Activated CD4-positive, alpha-beta T cell treated with anti-CD3 and anti-CD28 coated beads, Interleukin-2, amount 50 U/mL, for 48 hours (primary cell): Measurements from ENCODE around the gene MPO.

ENCODE experiments used
- DNase-seq, 2 experiments: peaks; one replicate each; pipeline ENCODE4 v3.0.0-alpha.2; 2020

MPO gene

DNA sequence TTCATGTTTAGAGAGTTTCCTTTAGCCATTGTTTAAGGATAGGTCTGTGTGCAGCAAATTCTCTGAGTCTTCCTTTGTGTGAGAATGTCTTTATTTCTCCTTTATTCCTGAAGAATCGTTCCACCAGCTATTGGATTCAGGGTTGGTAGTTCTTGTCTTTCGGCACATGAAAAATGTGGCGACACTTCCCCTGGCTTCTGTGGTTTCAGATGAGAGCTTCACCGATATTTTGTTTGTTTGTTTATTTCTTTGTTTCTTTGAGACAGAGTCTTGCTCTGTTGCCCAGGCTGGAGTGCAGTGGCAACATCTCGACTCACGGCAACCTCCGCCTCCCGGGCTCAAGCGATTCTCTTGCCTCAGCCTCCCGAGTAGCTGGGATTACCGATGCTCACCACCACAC, 18.6 kb downstream of the MPO start:
- no peak for DNase-seq

DNA sequence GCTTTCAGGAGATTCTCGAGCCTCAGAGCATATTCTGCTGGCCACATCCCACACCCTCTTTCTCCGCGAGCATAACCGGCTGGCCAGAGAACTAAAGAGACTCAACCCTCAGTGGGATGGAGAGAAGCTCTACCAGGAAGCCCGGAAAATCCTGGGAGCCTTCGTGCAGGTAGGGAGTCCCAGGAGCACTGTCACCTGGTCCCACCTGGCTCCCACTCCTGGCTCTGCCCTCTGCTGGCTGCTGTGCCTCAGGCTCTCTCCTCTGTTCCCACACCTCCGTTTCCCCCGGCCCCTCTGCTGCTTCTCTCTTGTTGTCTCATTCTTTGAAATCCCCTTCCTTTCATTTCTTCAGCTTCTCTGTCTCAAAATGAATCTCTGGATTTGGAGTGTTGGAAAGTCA, 25.9 kb downstream of the MPO start:
- no peak for DNase-seq

DNA sequence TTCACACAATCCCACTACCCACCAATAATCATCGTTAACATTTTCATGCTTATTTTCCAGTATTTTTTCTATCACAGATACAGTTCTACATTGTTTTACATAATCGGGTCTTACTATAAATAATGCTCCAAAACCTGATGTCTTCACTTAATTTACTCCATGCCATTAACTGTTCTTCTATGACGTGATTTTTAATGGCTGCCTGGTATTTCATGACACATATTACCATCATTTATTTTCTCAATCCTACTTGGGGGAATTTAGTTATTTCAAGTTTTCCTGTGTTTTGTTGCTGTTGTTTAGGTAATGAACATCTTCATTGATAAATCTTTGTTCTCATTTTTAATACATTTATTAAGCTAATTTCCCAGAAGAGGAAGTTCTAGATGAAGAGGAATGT, 27.7 kb downstream of the MPO start:
- DNase-seq = no peak

DNA sequence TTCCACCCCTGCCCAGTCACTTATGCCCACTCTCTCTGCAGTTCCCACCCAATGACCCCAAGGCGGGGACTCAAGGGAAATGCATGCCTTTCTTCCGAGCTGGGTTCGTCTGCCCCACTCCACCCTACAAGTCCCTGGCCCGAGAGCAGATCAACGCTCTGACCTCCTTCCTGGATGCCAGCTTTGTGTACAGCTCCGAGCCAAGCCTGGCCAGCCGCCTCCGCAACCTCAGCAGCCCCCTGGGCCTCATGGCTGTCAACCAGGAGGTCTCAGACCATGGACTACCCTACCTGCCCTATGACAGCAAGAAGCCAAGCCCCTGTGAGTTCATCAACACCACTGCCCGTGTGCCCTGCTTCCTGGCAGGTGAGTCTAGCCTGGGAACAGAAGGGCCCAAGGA, 28.6 kb downstream of the MPO start:
- DNase-seq = no peak

DNA sequence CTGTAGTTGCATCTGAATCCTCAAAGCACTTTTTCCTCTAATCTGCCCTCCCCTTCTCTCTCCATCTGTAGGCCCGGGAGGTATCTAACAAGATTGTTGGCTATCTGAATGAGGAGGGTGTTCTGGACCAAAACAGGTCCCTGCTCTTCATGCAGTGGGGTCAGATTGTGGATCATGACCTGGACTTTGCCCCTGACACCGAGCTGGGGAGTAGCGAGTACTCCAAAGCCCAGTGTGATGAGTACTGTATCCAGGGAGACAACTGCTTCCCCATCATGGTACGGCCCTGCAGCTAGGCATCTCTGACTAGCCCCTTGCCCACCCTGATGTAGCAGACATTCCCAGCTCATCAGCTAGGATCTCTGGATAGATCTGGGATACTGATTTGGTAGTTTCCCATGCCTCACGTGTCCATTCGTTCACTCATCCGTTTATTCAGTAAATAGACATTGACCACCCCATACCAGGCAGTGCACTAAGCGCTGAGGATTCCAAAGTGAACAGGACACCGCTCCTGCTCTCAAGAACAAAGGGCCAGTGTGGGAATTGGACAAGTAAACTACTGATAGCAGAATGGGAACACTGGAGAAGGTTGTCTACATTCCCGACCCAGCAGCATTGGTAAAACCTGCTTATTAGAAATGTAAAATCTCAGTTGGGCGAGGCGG, 30.3 kb downstream of the MPO start:
- no peak for DNase-seq

DNA sequence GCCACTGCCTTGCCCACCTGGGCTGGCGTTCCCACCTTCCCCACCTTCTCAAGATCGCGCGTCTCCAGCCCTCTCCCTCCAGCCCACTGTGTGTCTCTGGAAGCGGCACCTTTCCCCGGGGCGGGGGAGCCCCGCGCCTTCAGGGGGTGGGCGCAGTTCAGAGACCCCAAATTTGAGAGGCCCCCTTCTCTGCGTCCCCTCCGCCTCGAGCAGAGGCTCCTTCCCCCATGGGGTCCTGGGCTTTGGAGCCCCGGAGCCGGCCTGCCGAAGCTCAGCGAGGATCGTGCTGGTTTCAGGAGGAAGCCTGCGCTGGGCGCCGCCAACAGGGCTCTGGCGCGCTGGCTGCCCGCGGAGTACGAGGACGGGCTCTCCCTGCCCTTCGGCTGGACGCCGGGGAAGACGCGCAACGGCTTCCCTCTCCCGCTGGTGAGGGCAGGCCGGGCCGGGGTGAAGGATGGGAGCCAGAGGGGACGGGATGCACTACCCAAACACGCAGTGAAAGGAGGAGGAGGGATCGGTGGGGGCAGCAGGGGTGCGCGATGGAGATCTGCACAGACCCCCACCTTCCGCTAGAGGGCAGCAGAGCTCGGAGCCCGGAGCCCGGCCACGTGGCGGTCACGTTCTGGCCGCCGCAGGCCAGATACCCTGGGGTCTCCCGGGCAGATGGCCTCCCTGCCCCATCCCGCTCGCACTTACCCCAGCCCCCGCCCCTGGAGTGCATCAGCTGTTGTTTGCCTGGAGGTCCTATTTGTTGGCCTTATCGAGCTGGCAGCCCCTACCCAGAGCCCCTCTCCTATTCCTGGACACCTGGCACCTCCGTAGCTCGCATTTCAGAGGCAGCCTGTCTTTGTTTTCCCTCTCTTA, 31.2 kb downstream of the MPO start:
- peak; percentile 77 to 83 for DNase-seq

DNA sequence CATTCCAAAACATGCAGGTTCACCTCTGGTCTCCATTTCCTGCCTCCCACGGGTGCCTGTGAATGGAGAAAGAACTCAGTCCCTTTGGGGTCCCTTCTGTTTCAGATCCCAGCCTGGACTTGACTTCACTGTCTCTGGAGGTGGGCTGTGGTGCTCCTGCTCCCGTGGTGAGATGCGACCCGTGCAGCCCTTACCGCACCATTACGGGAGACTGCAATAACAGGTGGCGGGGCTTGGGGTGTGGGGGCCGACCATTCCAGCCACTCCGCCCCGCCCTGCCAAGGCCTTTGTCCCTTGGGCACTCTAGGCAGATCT, 31.8 kb downstream of the MPO start:
- DNase-seq = no peak

DNA sequence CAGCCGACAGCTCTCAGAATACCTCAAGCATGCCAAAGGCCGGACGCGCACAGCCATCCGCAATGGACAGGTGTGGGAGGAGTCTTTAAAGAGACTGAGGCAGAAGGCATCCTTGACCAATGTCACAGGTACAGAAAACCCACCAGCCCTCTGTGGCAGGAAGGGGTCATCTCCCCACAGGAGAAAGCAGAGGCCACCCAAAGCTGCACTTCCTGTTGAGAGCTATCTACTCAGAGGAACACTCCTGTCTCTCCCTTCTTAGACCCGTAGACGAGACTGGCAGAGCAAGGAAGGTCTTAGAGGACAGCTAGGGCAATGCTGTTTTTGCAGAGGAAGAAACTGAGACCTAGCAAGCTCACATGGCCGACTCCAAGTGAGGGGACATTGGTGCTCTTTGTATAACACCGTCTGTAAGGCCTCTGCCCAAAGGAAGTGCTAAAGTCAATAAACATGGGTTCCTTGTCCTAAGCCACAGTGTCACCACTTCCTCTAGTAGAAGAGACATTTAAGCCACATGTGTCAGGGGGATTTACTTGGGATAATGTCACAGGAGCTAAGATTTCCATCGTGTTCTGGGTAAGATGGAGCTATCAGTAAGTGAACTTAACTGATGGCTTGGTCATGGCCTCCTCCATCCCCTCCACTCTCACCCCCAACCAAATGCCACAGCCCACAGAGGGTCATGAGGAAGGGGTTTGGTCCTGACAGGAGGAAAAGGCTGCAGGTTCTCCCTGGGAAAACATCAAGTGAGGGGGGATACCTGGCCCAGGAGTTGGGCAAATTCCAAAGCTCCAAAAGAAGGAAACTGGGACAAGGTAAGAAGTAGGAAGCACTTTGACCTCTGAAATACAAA, 33.0 kb downstream of the MPO start:
- no peak for DNase-seq

DNA sequence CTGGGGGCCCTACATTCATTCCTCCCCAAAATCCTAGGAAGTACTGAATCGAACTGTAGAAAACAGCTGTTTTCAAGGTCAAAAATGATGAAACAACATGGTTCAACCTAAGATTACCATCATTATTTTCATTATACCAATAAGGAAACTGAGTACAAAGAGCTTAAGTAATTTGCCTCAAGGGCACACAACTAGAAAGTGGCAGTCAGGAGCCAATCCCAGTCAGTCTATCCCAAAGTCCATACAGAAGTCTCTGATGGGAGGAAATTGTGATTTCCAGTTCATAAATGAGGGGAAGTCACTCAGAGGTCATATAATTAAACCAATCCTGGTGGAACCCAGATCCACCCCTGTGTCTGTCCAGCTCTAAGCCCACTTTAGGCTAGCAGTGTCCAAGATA, 34.0 kb downstream of the MPO start:
- DNase-seq = no peak

DNA sequence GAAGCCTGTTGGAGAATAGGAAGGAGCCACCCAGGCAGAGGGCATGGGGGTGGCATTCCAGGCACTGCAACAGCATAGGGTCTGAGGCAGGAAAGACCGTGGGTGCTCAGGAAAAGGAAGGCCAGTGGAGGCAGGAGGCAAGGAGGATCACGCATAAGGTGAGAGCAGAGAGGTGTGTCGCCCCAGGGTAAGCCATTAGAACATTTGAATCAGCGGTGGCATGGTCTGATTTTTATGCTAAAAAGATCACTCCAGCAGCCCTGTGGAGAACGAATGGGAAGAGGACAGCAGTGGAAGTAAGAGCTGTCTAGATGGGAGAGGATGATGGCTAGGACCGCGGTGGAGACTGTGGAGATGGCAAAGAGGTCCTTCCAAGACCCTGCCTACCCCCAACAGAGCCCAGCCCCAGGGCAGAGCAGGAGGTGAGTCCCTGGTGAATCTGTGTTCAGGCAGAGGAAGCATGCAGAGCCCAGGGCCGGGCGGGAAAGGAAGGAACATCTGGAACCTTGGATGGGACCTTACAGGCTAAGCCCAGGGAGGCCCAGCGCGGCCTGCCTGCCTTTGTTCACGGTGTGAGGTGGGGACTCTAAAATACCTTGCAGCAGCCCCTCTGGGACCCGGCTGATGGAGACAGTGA, 34.5 kb downstream of the MPO start:
- DNase-seq = no peak

DNA sequence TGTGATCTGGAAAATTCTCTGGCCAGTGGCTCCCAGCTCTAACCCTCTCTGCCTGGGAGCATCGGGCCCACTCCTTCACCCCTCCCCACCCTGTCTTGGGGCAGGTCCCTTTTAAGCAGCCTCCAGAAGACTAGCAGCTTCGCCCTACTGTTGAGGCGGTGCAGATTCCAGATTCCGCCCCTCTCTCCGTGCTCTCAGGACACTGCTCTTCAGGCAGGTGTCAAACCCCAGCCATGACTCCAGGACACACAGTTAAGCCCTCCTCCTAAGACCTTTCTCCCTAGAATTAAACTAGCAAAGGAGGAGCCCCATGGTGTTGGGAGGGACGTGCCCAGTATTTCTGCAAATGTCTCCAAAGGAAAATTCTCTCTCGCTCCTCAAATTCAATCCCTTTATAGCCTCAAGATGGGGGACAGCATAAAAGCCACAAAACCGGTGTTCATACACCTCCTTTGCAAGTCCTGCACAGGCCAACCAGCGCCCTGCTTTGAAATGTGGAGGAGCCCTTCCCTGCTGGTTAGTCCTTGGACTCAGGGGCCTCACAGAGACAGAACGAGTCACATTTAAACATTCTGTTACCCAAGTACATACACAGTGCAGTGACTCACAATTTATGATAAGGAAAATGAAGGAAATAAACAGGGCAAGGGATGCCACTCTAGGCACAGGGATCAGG, 35.2 kb downstream of the MPO start:
- DNase-seq = no peak

DNA sequence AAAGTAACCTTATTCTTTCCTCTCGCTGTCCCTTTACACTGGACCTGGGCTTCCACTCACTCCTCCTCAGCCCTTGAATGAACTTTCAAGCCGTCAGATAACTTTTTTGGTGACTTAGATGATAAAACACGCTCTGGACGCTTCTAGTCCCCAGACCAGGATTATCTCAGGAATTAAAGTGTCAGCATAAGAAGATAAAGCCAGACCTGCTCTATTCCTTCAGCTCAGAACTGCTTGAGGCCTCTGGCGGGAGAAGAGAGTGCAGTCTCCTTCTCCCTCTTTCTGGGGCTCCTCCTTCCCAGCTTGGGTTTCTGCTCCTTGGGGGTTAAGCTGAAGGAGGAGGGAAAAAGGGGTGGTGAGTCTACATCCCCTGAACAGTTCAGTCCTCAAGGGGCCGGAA, 35.8 kb downstream of the MPO start:
- DNase-seq = no peak

DNA sequence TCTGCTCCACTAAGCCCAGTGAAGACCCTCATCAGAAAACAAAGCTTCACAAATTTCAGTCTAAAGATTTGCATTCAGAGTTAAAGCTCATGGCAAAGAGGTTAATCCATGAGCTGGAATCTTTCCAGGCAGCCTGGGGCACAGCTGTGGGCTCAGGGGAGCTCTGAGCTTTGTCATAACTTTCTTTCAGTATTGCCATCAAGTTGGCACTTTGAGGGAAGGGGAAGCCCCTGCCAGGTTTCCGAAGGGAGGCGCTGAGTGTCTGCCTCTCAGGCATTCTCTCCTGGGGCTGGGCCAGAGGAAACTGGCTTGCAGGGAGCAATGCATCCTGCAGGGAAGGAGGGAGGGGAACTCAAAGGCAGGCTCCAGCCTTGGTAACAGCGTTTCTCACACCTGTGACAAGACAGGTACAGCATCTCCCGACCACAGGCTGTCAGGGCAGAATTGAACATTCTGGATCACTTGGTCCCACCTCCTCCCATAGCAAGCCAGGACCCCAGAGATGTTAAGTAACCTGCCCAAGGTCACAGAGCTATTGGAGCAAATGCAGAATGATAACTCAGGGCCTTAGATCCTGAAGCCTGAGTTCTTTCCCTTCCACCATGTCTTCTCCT, 38.5 kb downstream of the MPO start:
- peak; percentile 50 to 63 for DNase-seq

DNA sequence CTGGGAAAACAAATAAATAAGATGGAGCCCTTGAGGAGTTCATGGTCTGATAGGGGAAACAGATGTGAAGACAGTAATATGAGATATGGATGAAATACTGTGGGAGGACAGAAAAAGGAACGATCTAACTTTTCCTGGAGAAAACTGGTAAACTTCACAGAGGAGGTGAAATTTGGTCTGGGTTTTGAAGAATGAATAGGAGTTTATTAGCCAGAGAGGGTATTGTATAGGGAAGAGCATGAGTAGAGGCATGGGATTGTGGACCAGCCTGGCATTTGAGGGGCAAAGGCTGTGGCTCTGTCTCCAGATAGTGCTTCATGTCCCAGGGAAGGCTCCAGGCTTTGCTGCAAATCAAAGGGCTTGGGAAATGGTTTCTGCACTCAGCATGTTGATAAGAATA, 40.7 kb downstream of the MPO start:
- no peak for DNase-seq

DNA sequence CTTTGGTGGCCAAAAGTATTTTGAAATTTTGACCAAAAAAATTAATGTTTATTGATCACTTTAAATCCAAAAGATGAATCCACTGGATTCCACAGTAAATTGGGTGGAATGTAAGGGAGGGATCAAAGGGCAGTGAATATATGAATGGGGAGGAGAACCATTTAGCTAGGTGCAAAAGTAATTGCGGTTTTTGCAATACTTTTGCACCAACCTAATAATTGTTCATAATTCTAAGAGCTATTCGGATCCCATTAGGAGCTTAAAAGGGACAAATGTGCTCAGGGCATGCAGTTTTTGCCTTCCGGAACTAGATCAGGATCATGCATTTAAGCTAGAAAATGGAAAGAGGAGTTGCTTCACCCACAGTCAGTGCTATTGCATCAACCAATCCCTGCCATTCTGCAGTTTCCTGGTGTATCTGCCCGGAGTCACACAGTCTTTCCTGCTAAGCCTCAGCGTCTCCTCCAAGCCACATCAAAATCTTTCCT, 42.5 kb downstream of the MPO start, which contains the start of gene LPO:
Gene LPO, plus strand, starts transcription at position 438 of the 488 bp plus-strand sequence. CDS start 4,396 bp downstream, outside the sequence.
- DNase-seq = no peak

DNA sequence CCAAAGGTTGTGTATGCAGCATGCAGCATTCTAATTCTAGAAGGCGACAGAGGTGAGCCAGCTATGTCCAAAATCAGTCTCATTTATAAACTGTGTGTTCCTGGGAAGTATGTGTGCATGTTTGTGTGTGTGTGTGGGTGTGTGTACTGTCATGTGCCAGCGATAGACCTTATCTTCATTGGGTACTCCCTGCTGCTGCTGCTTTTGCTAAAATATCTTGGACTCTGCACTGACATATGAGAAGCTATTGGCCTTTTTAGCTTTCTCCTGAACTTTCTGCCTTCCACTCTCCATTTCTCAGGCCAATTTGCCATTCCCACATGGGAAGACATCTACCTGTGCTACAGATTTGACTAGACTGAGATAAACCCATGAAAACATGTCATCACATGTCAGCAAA, 44.3 kb downstream of the MPO start:
- no peak for DNase-seq

DNA sequence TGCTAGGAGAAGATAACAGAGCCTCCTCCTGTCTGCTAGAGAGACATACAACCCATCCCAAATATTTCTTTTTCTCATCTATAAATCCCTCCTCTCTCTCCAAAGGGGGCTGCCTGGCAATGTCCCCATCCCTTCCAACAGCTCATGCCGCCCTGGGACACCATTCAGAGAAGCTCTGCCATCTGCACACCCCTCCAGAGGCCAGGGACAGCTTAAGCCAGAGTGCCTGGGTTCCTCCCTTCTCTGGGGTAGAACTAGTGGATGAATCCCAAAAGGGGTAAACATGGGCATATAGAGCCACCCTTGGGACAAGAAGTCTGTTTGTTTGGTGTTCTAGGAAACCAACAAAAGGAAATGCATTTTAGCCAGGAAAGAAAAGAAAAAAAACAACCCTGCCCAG, 44.9 kb downstream of the MPO start:
- DNase-seq = no peak

DNA sequence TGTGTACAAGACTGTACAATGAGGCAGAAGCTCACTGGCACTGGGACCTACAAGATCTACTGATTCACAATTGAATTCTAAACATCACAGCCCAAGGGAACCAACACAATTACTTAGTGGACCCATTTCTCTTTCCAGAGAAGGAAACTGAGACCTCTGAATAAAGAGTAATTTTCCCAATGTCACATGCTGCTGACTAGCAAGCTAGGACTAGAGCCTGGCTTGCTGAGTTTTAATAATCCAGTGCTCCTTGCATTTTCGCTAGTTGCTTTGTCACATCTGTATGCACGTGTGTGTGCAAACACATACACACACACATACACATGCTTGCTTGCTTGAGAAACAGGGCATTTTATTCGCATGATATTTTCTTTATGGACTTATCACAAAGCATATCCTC, 46.2 kb downstream of the MPO start:
- DNase-seq = no peak

DNA sequence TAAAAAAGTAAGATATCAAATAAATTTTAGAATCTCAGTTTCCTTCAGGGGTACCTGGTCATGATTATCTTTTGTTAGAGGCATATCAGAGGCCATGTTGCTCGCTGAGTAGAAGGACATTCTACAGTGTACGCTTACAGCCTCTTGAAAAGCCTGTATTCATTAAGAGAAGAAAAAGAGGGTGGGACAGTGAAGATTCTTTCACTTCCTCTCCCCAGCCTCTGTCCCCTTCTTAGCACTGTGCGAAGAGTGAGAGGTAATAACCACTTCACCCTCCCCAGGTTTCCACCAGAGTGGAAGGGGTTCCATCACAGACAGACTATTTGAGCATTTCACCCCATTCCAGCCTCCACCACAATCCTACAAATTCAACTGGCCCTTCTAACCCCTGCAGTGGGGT, 47.2 kb downstream of the MPO start:
- DNase-seq = no peak

DNA sequence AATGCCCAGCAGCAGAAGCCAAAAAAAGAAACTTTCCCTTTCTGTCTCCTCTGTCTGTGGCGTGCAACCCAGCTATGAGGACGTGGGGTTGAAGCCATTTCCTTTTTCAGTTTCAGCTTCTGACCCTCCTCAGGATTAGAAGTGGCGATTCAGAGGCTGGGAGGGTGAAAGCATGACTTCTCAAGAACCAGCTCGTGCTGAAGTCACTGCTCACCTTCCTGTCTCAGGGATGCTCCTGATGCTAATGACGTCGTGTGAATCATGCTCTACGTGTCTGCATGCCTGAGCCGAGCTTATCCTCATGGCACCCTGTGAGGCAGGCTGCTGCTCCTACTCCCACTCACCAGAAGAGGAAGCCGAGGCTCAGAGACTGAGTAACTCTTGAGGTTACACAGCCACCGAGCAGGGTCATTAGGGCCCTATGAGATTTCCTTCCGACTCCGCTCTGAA, 48.0 kb downstream of the MPO start:
- DNase-seq = peak; percentile 41 to 58

DNA sequence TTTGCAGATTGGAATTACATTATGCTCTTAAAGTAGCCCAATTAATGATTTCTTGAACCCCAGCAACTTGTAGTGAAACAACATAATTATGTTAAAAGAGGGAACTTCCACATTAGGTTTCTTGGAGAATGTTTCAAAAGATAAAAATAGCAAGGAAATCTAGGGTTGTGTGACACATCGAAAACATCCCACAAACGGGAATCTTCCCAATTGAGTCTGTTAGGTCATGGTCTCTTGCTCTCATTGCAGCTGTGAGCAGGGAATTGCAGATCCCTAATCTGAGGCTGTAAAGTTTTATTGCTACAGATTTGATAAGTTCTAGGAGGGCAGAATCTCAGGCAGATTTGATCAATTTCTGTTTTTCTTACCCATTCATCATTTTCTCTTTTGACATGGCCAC, 49.1 kb downstream of the MPO start:
- no peak for DNase-seq

DNA sequence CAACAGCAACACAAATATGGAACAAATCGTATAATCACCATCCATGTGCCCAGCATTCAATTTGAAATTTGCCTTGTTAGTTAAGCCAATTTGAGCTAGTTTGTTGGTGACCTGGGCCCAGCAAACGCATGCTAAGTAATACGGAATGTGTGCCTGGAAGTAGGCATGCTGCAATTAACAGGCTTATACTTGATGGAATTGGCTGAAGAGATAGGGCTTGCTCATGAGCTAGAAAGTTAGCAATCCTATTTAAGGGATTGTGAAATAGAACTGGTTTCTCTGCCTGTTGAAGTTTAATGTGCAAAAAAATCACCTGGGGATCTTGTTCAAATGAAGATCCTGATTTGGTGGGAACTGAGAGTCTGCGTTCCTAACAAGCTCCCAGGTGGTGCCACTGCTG, 50.9 kb downstream of the MPO start:
- no peak for DNase-seq
